ENCODE measurements around the gene SLC7A10.

SLC7A10 gene

DNA sequence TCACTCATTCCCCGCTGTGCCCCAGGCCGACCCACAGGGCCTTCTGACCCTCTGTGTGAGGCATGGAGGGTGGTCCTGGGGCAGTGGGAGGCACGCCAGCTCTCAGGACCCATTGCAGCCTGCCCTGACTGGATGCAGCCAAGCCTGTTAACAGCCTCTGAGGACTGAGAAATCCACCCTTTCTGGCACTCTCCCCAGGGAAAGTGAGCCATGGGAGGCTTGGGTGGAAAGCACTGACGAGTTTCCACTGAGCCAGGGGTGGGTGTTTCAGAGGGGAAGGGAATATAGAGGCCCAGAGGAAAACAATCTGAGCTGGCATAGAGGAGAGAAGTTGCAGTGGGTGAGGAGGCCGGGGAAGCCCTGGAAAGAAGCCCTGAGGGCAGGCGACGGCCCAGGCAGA, 30.6 kb upstream of the SLC7A10 start:
- H3K27me3 ChIP-seq (replicated peaks; ENCODE audit: insufficient read depth, low read length) = peaks cover 51% of the 10 kb centered on the region
- no peaks in the 10 kb centered on the region for H3F3A ChIP-seq (ENCODE audit: insufficient read depth, low read length)
- no peaks in the 10 kb centered on the region for H3K79me2 ChIP-seq (ENCODE audit: low read length)
- H2AFZ ChIP-seq (ENCODE audit: low read length) = no peak overlapping the region
- H4K20me1 ChIP-seq (ENCODE audit: insufficient read depth, low read length) = no peaks in the 10 kb centered on the region
- H3K9me3 ChIP-seq (replicated peaks; ENCODE audit: insufficient read depth, low read length) = no peaks in the 10 kb centered on the region
- no peaks in the 10 kb centered on the region for H3K4me1 ChIP-seq (ENCODE audit: low read length)
- no peaks in the 10 kb centered on the region for H3K36me3 ChIP-seq (replicated peaks; ENCODE audit: insufficient read depth, low read length)
- no peak overlapping the region for H3K4me3 ChIP-seq (ENCODE audit: low read length)
- TF ChIP-seq EZH2phosphoT487 (IDR thresholded peaks at IDR 0.05; ENCODE audit: low read length) = no peak
- TF ChIP-seq, protein P1, sequence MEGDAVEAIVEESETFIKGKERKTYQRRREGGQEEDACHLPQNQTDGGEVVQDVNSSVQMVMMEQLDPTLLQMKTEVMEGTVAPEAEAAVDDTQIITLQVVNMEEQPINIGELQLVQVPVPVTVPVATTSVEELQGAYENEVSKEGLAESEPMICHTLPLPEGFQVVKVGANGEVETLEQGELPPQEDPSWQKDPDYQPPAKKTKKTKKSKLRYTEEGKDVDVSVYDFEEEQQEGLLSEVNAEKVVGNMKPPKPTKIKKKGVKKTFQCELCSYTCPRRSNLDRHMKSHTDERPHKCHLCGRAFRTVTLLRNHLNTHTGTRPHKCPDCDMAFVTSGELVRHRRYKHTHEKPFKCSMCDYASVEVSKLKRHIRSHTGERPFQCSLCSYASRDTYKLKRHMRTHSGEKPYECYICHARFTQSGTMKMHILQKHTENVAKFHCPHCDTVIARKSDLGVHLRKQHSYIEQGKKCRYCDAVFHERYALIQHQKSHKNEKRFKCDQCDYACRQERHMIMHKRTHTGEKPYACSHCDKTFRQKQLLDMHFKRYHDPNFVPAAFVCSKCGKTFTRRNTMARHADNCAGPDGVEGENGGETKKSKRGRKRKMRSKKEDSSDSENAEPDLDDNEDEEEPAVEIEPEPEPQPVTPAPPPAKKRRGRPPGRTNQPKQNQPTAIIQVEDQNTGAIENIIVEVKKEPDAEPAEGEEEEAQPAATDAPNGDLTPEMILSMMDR (IDR thresholded peaks at IDR 0.05; ENCODE audit: low read length) = no peak
- TF ChIP-seq EZH2 (optimal IDR thresholded peaks at IDR 0.05; ENCODE audit: low read depth, low read length) = no peak
- no peaks in the 10 kb centered on the region for H3K9me2 ChIP-seq (replicated peaks; ENCODE audit: insufficient read depth, low read length)
- DNase-seq = no peak
- H3K9ac ChIP-seq (ENCODE audit: low read length) = no peak overlapping the region
- H3K27ac ChIP-seq (ENCODE audit: low read length) = no peak overlapping the region
- H3K4me2 ChIP-seq (ENCODE audit: low read depth, low read length) = no peak overlapping the region

- peaks cover 50% of the 10 kb centered on the region for H3K27me3 ChIP-seq (replicated peaks; ENCODE audit: insufficient read depth, low read length)
- TF ChIP-seq, protein P1 (IDR thresholded peaks at IDR 0.05; ENCODE audit: low read length) = no peak
- no peak for TF ChIP-seq EZH2 (optimal IDR thresholded peaks at IDR 0.05; ENCODE audit: low read depth, low read length)
- no peak for TF ChIP-seq EZH2phosphoT487 (IDR thresholded peaks at IDR 0.05; ENCODE audit: low read length)
- no peaks in the 10 kb centered on the region for H3K9me2 ChIP-seq (replicated peaks; ENCODE audit: insufficient read depth, low read length)
- H3K79me2 ChIP-seq (ENCODE audit: low read length) = no peaks in the 10 kb centered on the region
- no peaks in the 10 kb centered on the region for H4K20me1 ChIP-seq (ENCODE audit: insufficient read depth, low read length)
- no peak overlapping the region for H3K4me3 ChIP-seq (ENCODE audit: low read length)
- DNase-seq = no peak
- H3K4me1 ChIP-seq (ENCODE audit: low read length) = no peaks in the 10 kb centered on the region
- no peak overlapping the region for H2AFZ ChIP-seq (ENCODE audit: low read length)
- H3K27ac ChIP-seq (ENCODE audit: low read length) = no peak overlapping the region
- H3K4me2 ChIP-seq (ENCODE audit: low read depth, low read length) = no peak overlapping the region
- no peaks in the 10 kb centered on the region for H3F3A ChIP-seq (ENCODE audit: insufficient read depth, low read length)
- no peaks in the 10 kb centered on the region for H3K9me3 ChIP-seq (replicated peaks; ENCODE audit: insufficient read depth, low read length)
- no peaks in the 10 kb centered on the region for H3K36me3 ChIP-seq (replicated peaks; ENCODE audit: insufficient read depth, low read length)
- H3K9ac ChIP-seq (ENCODE audit: low read length) = no peak overlapping the region
Observed at GRCh38 chr19:33255781-33256180, 30.1 kb upstream of the SLC7A10 start.

- no peak overlapping the region for H3K9ac ChIP-seq (ENCODE audit: low read length)
- H3K4me1 ChIP-seq (ENCODE audit: low read length) = no peaks in the 10 kb centered on the region
- no peaks in the 10 kb centered on the region for H3K9me2 ChIP-seq (replicated peaks; ENCODE audit: insufficient read depth, low read length)
- peaks cover 42% of the 10 kb centered on the region for H3K27me3 ChIP-seq (replicated peaks; ENCODE audit: insufficient read depth, low read length)
- H3K9me3 ChIP-seq (replicated peaks; ENCODE audit: insufficient read depth, low read length) = no peaks in the 10 kb centered on the region
- H3K4me3 ChIP-seq (ENCODE audit: low read length) = no peak overlapping the region
- H4K20me1 ChIP-seq (ENCODE audit: insufficient read depth, low read length) = no peaks in the 10 kb centered on the region
- H3K36me3 ChIP-seq (replicated peaks; ENCODE audit: insufficient read depth, low read length) = no peaks in the 10 kb centered on the region
- no peak overlapping the region for H2AFZ ChIP-seq (ENCODE audit: low read length)
- no peaks in the 10 kb centered on the region for H3K79me2 ChIP-seq (ENCODE audit: low read length)
- DNase-seq = no peak
- H3K4me2 ChIP-seq (ENCODE audit: low read depth, low read length) = no peak overlapping the region
- H3K27ac ChIP-seq (ENCODE audit: low read length) = no peak overlapping the region
- TF ChIP-seq EZH2phosphoT487 (IDR thresholded peaks at IDR 0.05; ENCODE audit: low read length) (no peak), EZH2 (optimal IDR thresholded peaks at IDR 0.05; ENCODE audit: low read depth, low read length) (no peak)
- TF ChIP-seq, protein P1 (IDR thresholded peaks at IDR 0.05; ENCODE audit: low read length) = no peak
- H3F3A ChIP-seq (ENCODE audit: insufficient read depth, low read length) = no peaks in the 10 kb centered on the region
Observed at GRCh38 chr19:33254245-33254824, 28.7 kb upstream of the SLC7A10 start.

Data from MM.1S (cell line).